Chondrocyte (in vitro differentiated cells): ENCODE results near the gene IL36G. TPM values are rescaled to one million over a fixed set of nuclear protein-coding genes. Genes with fewer than 3 reads are reported as not detected.

ENCODE experiments used
- DNase-seq: peaks from one replicate; pipeline ENCODE4 v3.0.0; 2021; ENCODE audit warnings: mixed read lengths, low spot score
- H3K27ac Mint-ChIP-seq: one replicate; pipeline ENCODE4 v1.8.0; 2021; ENCODE audit warnings: mild to moderate bottlenecking, moderate library complexity, mixed read lengths; ENCODE audit not compliant: unreplicated experiment
- H3K27me3 Mint-ChIP-seq: 2 replicates; pipeline ENCODE4 v1.8.0; 2021; ENCODE audit warnings: low read depth, mixed read lengths
- H3K36me3 Mint-ChIP-seq: 2 replicates; pipeline ENCODE4 v1.8.0; 2021; ENCODE audit warnings: low read depth, mixed read lengths
- H3K4me1 Mint-ChIP-seq: 2 replicates; pipeline ENCODE4 v1.8.0; 2021; ENCODE audit warnings: low read depth, mild to moderate bottlenecking, mixed read lengths
- H3K4me3 Mint-ChIP-seq: one replicate; pipeline ENCODE4 v1.8.0; 2021; ENCODE audit warnings: mild to moderate bottlenecking, moderate library complexity, mixed read lengths; ENCODE audit not compliant: unreplicated experiment
- H3K9me3 Mint-ChIP-seq: 2 replicates; pipeline ENCODE4 v1.8.0; 2021; ENCODE audit warnings: low read depth, mixed read lengths
- total RNA-seq: library from RNA; stranded (reverse); gene quantifications from 3 replicates; pipeline ENCODE4 v1.2.1, GENCODE V29; 2021
- TF ChIP-seq, protein P1 (sequence below): fragments of 200-600 bp; sonication (generic); IDR thresholded peaks from 2 replicates; pipeline ENCODE4 v1.5.0; 2021; ENCODE audit warnings: antibody characterized with exemption, mild to moderate bottlenecking, moderate library complexity

IL36G gene
- total RNA-seq, 1 donor from 2014 or later: not detected

DNA sequence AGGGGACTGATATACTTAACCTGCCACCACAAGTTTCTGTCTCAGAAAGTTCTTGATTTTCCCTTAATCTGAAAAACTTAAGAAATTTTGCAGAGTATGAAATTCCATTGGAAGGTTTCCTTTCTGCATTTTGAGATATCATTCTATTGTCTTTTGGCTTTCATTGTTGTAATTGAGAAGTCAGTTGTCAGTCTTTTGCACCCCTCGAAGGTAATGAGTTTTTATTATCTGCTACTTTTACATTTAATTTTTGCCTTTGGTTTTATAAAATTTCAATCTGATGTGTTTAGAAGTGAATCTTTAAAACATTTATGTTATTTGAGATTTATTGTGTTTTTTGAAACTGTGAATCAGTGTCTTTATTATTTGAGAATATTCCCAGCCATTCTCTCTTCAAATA, 22.6 kb downstream of the IL36G start:
- H3K9me3 Mint-ChIP-seq: peaks cover 21% of the 10 kb centered on the region
- no peak overlapping the region for H3K27ac Mint-ChIP-seq

DNA sequence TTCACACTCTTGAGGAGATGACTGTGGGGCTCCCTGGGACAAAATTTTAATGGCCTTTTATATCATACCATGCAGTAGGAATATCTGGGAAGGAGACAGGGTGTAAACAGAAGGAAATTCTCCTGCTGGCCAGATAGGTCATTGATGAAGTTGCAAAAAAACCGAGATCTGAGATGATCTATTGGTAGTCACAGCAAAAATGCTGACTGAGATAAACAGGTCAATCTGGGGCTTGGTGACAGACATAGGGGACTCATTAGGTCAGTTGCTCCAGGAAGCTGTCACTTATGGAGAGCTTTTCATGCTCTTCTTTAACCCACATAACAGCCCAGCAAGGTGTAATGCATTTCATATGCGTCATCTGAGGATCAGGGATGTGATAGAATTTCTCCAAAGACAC, 24.9 kb downstream of the IL36G start:
- Mint-ChIP-seq H3K27ac (no peak overlapping the region), H3K4me3 (no peak overlapping the region), H3K9me3 (peaks cover 21% of the 10 kb centered on the region), H3K27me3 (peaks cover 23% of the 10 kb centered on the region), H3K36me3 (no peaks in the 10 kb centered on the region), H3K4me1 (no peaks in the 10 kb centered on the region)
- TF ChIP-seq, protein P1, sequence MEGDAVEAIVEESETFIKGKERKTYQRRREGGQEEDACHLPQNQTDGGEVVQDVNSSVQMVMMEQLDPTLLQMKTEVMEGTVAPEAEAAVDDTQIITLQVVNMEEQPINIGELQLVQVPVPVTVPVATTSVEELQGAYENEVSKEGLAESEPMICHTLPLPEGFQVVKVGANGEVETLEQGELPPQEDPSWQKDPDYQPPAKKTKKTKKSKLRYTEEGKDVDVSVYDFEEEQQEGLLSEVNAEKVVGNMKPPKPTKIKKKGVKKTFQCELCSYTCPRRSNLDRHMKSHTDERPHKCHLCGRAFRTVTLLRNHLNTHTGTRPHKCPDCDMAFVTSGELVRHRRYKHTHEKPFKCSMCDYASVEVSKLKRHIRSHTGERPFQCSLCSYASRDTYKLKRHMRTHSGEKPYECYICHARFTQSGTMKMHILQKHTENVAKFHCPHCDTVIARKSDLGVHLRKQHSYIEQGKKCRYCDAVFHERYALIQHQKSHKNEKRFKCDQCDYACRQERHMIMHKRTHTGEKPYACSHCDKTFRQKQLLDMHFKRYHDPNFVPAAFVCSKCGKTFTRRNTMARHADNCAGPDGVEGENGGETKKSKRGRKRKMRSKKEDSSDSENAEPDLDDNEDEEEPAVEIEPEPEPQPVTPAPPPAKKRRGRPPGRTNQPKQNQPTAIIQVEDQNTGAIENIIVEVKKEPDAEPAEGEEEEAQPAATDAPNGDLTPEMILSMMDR: no peak
- DNase-seq: no peak

More for the DNA sequence above, 22.6 kb downstream of the IL36G start:
- H3K4me1 Mint-ChIP-seq: no peaks in the 10 kb centered on the region
- H3K27me3 Mint-ChIP-seq: peaks cover 10% of the 10 kb centered on the region
- no peak for DNase-seq
- H3K4me3 Mint-ChIP-seq: no peak overlapping the region
- no peaks in the 10 kb centered on the region for H3K36me3 Mint-ChIP-seq
- TF ChIP-seq, protein P1: no peak

DNA sequence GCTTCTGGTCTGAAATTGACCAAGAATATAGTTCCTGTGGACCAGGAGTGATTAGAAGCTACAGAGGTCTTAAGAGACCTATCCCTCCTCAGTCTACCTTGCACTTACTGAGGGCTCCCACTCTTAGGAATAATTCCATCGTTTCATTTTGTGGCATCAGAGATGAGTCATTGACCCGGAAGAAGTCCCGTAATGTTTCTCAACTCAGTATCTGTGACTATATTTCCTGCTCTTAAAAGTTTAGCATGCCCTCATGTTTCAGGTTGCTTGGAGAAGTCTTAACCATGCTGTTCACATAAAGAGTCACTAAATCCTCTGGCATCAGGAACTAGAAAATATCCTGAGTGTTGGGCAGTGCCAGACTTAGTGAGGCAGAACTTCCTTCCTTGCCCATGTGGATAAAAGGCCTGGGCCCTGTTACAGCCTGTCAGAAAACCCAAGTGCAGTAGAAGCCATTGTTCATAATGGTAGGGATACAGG, 27.3 kb downstream of the IL36G start, which contains the start of gene IL36A:
TSS of gene IL36A (plus strand) at position 430 of the 480 bp plus-strand sequence. CDS start 413 bp downstream, outside the sequence.
- no peak within 1 kb of the TSS for H3K27ac Mint-ChIP-seq
- DNase-seq: no peak

DNA sequence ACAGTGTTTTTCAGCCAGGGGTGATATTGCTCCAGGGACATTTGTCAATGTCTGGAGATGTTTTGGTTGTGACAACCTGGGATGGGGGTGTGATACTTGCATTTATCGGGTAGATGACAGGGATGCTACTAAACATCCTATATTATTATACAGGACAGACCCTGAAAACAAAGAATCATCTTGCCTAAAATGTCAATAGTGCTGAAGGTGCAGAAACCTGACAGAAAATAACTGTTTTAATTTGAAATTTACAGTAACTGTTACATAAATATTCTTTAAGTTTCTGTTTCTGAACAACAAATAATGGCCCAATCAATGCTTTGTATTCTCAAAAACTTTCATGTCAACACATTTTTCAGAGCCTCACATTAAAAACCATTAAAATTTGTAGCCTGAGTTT, 29.4 kb downstream of the IL36G start:
- peaks cover 35% of the 10 kb centered on the region for H3K27me3 Mint-ChIP-seq
- H3K36me3 Mint-ChIP-seq: no peaks in the 10 kb centered on the region

More for the DNA sequence above, 27.3 kb downstream of the IL36G start, which contains the start of gene IL36A:
- Mint-ChIP-seq H3K9me3 (peaks cover 18% of the 10 kb centered on the region), H3K27me3 (peaks cover 26% of the 10 kb centered on the region), H3K4me1 (no peaks in the 10 kb centered on the region), H3K4me3 (no peak within 1 kb of the TSS), H3K36me3 (no peaks in the 10 kb centered on the region)
- TF ChIP-seq, protein P1: no peak

DNA sequence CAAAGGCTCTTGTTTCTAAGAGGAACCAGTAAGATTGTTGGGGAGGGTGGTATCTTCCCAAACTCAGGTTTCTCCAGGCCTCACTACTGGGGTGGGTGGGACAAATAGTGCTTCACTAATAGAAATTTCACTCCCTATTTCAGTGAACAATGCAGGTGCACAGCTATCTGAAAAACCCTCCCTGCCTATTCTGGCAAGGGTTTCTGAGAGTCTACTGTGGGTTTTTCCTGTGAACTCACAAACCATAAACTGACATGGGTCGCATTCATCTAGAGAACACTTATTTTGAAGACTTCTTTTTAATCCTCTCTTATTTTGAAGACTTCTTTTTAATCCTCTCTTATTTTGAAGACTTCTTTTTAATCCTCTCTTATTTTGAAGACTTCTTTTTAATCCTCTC, 31.8 kb downstream of the IL36G start:
- Mint-ChIP-seq H3K27me3 (peaks cover 34% of the 10 kb centered on the region), H3K4me1 (no peaks in the 10 kb centered on the region), H3K4me3 (no peak overlapping the region), H3K36me3 (no peaks in the 10 kb centered on the region), H3K27ac (no peak overlapping the region), H3K9me3 (no peaks in the 10 kb centered on the region)
- no peak for DNase-seq
- TF ChIP-seq, protein P1: no peak

More for the DNA sequence above, 29.4 kb downstream of the IL36G start:
- Mint-ChIP-seq H3K27ac (no peak overlapping the region), H3K9me3 (no peaks in the 10 kb centered on the region), H3K4me1 (no peaks in the 10 kb centered on the region), H3K4me3 (no peak overlapping the region)
- no peak for DNase-seq
- TF ChIP-seq, protein P1: no peak
